Progenitor cell of endocrine pancreas (in vitro differentiated cells): ENCODE measurements around the gene SPIRE1. TPM values are rescaled to one million over a fixed set of nuclear protein-coding genes. Genes with fewer than 3 reads are reported as not detected.
"Not testable (repeated sequence)": the region's sequence is repeated elsewhere in the genome, so short reads cannot be mapped to it uniquely, and the experiment has no call there.

Experiments used
- DNase-seq: peaks from one replicate; pipeline ENCODE4 v3.0.0; 2021; ENCODE audit warnings: low spot score; ENCODE audit not compliant: unreplicated experiment
- H3K27ac Mint-ChIP-seq: 2 replicates; pipeline ENCODE4 v1.8.0; 2021; ENCODE audit warnings: mild to moderate bottlenecking, moderate library complexity, mixed read lengths
- H3K27me3 Mint-ChIP-seq: 2 replicates; pipeline ENCODE4 v1.8.0; 2021; ENCODE audit warnings: mixed read lengths
- H3K36me3 Mint-ChIP-seq: 2 replicates; pipeline ENCODE4 v1.8.0; 2022; ENCODE audit warnings: mixed read lengths; ENCODE audit not compliant: insufficient read depth
- H3K4me1 Mint-ChIP-seq: 2 replicates; pipeline ENCODE4 v1.8.0; 2021; ENCODE audit warnings: low read depth, mixed read lengths
- H3K4me3 Mint-ChIP-seq: 2 replicates; pipeline ENCODE4 v1.8.0; 2021; ENCODE audit warnings: low read depth, mild to moderate bottlenecking, moderate library complexity, mixed read lengths
- H3K9me3 Mint-ChIP-seq: 2 replicates; pipeline ENCODE4 v1.8.0; 2021; ENCODE audit warnings: low read depth, mixed read lengths
- total RNA-seq: library from RNA; stranded (reverse); gene quantifications from 2 replicates; pipeline ENCODE4 v1.2.1, GENCODE V29; 2021
- TF ChIP-seq, protein P1 (sequence below): fragments of 200-600 bp; sonication (generic); IDR thresholded peaks from one replicate; pipeline ENCODE4 v1.5.0; 2021; ENCODE audit warnings: antibody characterized with exemption, mild to moderate bottlenecking; ENCODE audit not compliant: unreplicated experiment

The SPIRE1 gene
- total RNA-seq, 1 donor from 2014 or later = 24.6 TPM

DNA sequence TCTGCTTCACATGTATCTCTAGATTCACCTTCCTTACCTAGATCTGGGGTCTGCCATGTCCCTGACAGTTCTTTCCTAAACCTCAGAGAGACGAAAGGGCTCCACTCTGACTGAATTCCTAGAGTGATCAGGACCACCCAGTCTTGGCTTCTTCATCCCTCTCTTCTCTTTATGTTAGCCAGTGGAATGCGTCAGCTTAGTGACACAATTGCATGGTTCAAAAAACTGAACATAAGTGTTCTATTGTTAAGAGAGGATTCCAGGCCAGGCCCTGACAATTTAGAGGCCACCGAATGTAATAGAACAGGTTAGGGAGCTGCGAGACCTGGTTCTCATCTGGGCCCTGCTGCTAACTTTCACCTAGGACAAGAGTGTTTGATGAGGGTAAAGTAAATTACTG, 240.2 kb downstream of the SPIRE1 start:
- peak overlapping the region; percentile 78 for H3K27ac Mint-ChIP-seq
- H3K36me3 Mint-ChIP-seq = no peaks in the 10 kb centered on the region
- TF ChIP-seq, protein P1, sequence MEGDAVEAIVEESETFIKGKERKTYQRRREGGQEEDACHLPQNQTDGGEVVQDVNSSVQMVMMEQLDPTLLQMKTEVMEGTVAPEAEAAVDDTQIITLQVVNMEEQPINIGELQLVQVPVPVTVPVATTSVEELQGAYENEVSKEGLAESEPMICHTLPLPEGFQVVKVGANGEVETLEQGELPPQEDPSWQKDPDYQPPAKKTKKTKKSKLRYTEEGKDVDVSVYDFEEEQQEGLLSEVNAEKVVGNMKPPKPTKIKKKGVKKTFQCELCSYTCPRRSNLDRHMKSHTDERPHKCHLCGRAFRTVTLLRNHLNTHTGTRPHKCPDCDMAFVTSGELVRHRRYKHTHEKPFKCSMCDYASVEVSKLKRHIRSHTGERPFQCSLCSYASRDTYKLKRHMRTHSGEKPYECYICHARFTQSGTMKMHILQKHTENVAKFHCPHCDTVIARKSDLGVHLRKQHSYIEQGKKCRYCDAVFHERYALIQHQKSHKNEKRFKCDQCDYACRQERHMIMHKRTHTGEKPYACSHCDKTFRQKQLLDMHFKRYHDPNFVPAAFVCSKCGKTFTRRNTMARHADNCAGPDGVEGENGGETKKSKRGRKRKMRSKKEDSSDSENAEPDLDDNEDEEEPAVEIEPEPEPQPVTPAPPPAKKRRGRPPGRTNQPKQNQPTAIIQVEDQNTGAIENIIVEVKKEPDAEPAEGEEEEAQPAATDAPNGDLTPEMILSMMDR = no peak
- H3K4me3 Mint-ChIP-seq = no peak overlapping the region
- no peak for DNase-seq
- no peaks in the 10 kb centered on the region for H3K9me3 Mint-ChIP-seq
- H3K4me1 Mint-ChIP-seq = peaks cover 10% of the 10 kb centered on the region
- H3K27me3 Mint-ChIP-seq = no peaks in the 10 kb centered on the region

DNA sequence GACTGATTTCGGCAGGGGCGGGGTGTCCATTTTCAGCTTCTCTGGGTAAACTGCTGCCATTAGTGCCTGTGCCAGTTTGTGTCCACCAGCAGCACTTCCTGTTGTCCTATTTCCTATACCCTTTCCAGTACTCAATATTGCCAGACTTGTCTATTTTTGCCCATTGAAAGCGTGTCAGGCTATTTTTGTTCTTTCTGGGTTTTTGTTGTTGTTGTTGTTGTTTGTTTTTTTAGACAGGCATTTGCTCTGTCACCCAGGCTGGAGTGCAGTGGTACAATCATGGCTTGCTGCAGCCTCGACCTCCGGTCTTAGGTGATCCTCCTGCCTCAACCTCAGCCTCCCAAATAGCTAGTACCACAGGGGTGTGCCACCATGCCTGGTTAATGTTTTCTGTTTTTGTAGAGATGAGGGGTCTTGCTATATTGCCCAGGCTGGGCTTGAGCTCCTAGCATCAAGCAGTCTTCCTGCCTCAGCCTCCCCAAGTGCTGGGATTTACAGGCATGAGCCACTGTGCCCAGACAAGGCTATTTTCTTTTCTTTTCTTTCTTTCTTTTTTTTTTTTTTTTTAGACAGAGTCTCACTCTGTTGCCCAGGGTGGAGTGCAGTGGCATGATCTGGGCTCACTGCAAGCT, 241.7 kb downstream of the SPIRE1 start:
- Mint-ChIP-seq H3K4me1 (peaks cover 10% of the 10 kb centered on the region), H3K27ac (no peak overlapping the region), H3K9me3 (no peaks in the 10 kb centered on the region), H3K36me3 (no peaks in the 10 kb centered on the region), H3K27me3 (no peaks in the 10 kb centered on the region), H3K4me3 (no peak overlapping the region)
- DNase-seq = no peak
- TF ChIP-seq, protein P1 = no peak

DNA sequence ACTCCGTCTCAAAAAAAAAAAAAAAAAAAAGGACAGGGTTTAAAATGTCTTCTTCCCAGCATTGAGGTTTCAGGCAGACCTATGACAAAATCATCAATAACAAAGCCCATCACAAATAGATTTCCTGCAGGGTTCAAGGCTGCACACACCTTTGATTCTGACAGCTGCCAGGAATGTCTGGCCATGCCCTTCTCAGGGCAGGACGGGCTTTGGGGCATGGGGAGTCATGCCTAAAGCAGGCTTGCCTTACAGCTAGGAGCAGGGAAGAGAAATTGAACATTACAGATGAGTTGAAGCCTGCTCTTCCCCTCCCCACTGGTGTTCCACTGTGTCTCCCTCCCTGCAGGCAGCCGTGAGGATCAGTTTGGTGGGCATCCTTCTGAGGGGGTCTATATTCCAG, 246.5 kb downstream of the SPIRE1 start:
- TF ChIP-seq, protein P1 = no peak
- Mint-ChIP-seq H3K4me1 (peaks cover 13% of the 10 kb centered on the region), H3K9me3 (no peaks in the 10 kb centered on the region), H3K4me3 (no peak overlapping the region), H3K36me3 (peaks cover 1% of the 10 kb centered on the region), H3K27ac (peak overlapping the region; percentile 33), H3K27me3 (peaks cover 10% of the 10 kb centered on the region)
- DNase-seq = no peak

DNA sequence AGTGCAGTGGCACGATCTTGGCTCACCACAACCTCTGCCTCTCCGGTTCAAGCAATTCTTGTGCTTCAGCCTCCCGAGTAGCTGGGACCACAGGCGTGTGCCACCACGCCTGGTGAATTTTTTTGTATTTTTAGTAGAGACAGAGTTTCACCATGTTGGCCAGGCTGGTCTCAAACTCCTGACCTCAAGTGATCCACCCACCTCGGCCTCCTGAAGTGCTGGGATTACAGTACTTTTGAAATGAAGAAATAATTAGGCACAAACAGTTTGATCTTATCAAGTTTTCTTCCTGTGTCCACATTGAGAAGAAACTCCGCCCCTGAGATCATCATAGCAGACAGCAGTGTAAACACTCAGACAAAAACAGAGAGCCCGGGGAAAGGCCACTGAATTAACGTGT, 247.2 kb downstream of the SPIRE1 start:
- H3K36me3 Mint-ChIP-seq, H3K4me3 Mint-ChIP-seq, H3K9me3 Mint-ChIP-seq, DNase-seq: not testable (repeated sequence)
- peaks cover 17% of the 10 kb centered on the region for H3K27me3 Mint-ChIP-seq
- peak overlapping the region; percentile 29 for H3K27ac Mint-ChIP-seq
- peaks cover 13% of the 10 kb centered on the region for H3K4me1 Mint-ChIP-seq

DNA sequence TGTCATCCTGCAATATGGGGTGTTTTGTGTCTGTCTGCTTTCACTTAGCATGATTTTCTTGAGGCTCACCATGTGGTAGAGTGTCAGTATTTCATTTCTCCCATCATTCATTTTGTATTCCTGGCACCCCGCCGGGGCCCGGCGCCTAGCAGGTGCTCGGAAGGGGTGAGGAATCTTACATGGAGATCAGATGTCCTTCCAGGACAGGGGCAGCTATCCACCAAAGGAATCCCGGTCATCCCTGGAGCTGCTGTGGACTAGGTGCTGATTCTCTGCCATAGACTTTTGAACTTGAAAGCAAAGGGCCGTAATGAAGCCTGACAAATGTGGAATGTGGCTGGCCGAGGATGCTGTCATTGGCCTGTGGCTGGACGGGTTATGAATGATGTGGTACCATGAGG, 247.8 kb downstream of the SPIRE1 start:
- peaks cover 1% of the 10 kb centered on the region for H3K36me3 Mint-ChIP-seq
- no peak for DNase-seq
- TF ChIP-seq, protein P1 = no peak
- peak overlapping the region; percentile 21 for H3K4me3 Mint-ChIP-seq
- no peaks in the 10 kb centered on the region for H3K9me3 Mint-ChIP-seq
- H3K27ac Mint-ChIP-seq = no peak overlapping the region
- peaks cover 23% of the 10 kb centered on the region for H3K27me3 Mint-ChIP-seq
- H3K4me1 Mint-ChIP-seq = peaks cover 13% of the 10 kb centered on the region

DNA sequence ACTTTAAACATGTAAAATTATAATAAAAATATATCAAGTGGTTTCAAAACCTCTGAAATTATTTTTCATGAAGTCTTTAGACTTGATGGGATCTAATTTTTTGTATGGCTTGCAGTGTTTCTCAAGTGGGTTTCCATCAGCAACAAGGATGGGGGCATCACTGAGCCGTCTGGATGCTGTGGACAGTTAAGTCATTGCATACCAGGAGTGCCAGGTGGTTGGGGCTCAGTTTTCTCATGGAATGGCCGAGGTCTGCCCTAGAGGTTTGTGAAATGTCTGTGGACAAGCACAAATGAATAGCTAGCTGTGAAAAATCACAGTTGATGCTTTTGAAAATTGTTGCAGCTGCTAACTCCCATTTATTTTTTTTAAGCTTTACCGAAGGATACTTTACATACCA, 248.4 kb downstream of the SPIRE1 start:
- no peak overlapping the region for H3K4me3 Mint-ChIP-seq
- H3K36me3 Mint-ChIP-seq = peaks cover 1% of the 10 kb centered on the region
- DNase-seq = no peak
- H3K27me3 Mint-ChIP-seq = peaks cover 29% of the 10 kb centered on the region
- peaks cover 13% of the 10 kb centered on the region for H3K4me1 Mint-ChIP-seq
- H3K9me3 Mint-ChIP-seq = no peaks in the 10 kb centered on the region
- TF ChIP-seq, protein P1 = no peak
- no peak overlapping the region for H3K27ac Mint-ChIP-seq
